Keratinocyte (primary cell): ENCODE measurements around the gene FLNC.

Experiments used
- EZH2 ChIP-seq: IDR thresholded peaks from one replicate; pipeline ENCODE4 v1.6.1; 2012; ENCODE audit warnings: inconsistent platforms, mild to moderate bottlenecking, low read length, moderate library complexity
- TF ChIP-seq, protein P1 (sequence below), 3 experiments: IDR thresholded peaks in 1 of 3; conservative IDR thresholded peaks in 1 of 3; optimal IDR thresholded peaks in 1 of 3; 2 replicates in 2 of 3; 3 replicates in 1 of 3; pipeline versions ENCODE3 to v1.5.1; 2011; ENCODE audit warnings: low read length in 3 of 3, mild to moderate bottlenecking in 3 of 3, moderate library complexity in 2 of 3, control low read depth in 1 of 3, inconsistent platforms in 1 of 3; ENCODE audit not compliant: insufficient read depth in 2 of 3; ENCODE audit errors: extremely low read depth in 1 of 3

DNA sequence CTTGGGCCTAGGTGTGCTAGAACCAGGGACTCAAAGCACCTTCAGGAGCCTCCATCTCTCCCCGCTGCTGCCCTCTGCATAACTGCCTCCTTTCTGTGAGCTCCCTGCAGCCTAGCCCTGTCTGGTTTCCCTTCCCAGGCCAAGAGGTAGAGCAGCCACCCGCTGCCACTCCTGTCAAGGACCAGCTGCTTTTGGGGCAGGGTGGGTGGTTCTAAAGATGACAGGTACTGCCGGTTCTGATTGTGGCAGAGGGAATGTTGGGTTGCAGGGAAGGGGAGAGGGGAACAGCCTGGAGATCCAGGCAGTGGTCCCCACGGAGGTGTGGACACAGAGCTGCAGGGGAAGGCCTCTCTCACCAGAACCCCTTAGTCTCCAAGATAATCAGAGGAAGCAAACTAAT lies 3.7 kb upstream of the FLNC start:
- TF ChIP-seq, protein P1, sequence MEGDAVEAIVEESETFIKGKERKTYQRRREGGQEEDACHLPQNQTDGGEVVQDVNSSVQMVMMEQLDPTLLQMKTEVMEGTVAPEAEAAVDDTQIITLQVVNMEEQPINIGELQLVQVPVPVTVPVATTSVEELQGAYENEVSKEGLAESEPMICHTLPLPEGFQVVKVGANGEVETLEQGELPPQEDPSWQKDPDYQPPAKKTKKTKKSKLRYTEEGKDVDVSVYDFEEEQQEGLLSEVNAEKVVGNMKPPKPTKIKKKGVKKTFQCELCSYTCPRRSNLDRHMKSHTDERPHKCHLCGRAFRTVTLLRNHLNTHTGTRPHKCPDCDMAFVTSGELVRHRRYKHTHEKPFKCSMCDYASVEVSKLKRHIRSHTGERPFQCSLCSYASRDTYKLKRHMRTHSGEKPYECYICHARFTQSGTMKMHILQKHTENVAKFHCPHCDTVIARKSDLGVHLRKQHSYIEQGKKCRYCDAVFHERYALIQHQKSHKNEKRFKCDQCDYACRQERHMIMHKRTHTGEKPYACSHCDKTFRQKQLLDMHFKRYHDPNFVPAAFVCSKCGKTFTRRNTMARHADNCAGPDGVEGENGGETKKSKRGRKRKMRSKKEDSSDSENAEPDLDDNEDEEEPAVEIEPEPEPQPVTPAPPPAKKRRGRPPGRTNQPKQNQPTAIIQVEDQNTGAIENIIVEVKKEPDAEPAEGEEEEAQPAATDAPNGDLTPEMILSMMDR (optimal IDR thresholded peaks at IDR 0.05 in 1 of 3, IDR thresholded peaks at IDR 0.05 in 1 of 3, conservative IDR thresholded peaks at IDR 0.05 in 1 of 3; ENCODE audit: extremely low read depth in 1 of 3, insufficient read depth in 2 of 3, low read length in 3 of 3) = no peak
- TF ChIP-seq EZH2 = no peak
